A673 (cell line): ENCODE data around the gene IMP4. TPM values are rescaled to one million over a fixed set of nuclear protein-coding genes. Genes with fewer than 3 reads are reported as not detected.

Source experiments
- BruUV-seq: library from RNA; stranded (reverse); fragments of 400-500 nt; replicated peaks from 2 replicates; lab custom pipeline; 2021; lab: Mats Ljungman, UMichigan
- CTCF ChIA-PET: fragments of 300-600 bp; sonication (Branson Sonifier 250); formaldehyde crosslinking; loops from one replicate; lab custom pipeline; 2022; ENCODE audit warnings: antibody characterized with exemption; lab: Charles Lee
- POLR2A ChIA-PET: fragments of 300-600 bp; sonication (Branson Sonifier 250); formaldehyde crosslinking; loops from one replicate; lab custom pipeline; 2022; ENCODE audit warnings: antibody characterized with exemption; ENCODE audit not compliant: low non-redundant PET; lab: Charles Lee
- DNase-seq: peaks from one replicate; pipeline ENCODE4 v3.0.0-alpha.2; 2015; ENCODE audit warnings: low spot score
- H3K27ac ChIP-seq: fragments of 200-600 bp; sonication (generic); 2 replicates; pipeline ENCODE4 v1.5.1; 2016; ENCODE audit warnings: mixed run types, low read depth, mild to moderate bottlenecking, mixed read lengths, antibody characterized with exemption, low read length; ENCODE audit not compliant: poor library complexity, severe bottlenecking
- H3K27me3 ChIP-seq: fragments of 200-600 bp; sonication (generic); replicated peaks from 2 replicates; pipeline ENCODE4 v1.6.1; 2017; ENCODE audit warnings: mixed run types, low read depth, mild to moderate bottlenecking, mixed read lengths, antibody characterized with exemption, low read length; ENCODE audit not compliant: insufficient read depth, poor library complexity
- H3K36me3 ChIP-seq: fragments of 200-600 bp; sonication (generic); 2 replicates; pipeline ENCODE4 v1.6.1; 2016; ENCODE audit warnings: mixed run types, mild to moderate bottlenecking, mixed read lengths, antibody characterized with exemption, low read length; ENCODE audit not compliant: insufficient read depth, poor library complexity, severe bottlenecking
- H3K4me1 ChIP-seq: fragments of 200-600 bp; sonication (generic); 2 replicates; pipeline ENCODE4 v1.6.1; 2017; ENCODE audit warnings: mixed run types, mild to moderate bottlenecking, mixed read lengths, antibody characterized with exemption, low read length; ENCODE audit not compliant: insufficient read depth, poor library complexity, severe bottlenecking
- H3K4me3 ChIP-seq: fragments of 200-600 bp; sonication (generic); 2 replicates; pipeline ENCODE4 v1.5.1; 2016; ENCODE audit warnings: low read depth, mixed run types, mild to moderate bottlenecking, mixed read lengths, low read length; ENCODE audit not compliant: poor library complexity, severe bottlenecking
- H3K9me3 ChIP-seq: fragments of 200-600 bp; sonication (generic); 2 replicates; pipeline ENCODE4 v1.6.1; 2016; ENCODE audit warnings: mixed run types, low read depth, mild to moderate bottlenecking, mixed read lengths, antibody characterized with exemption, low read length; ENCODE audit not compliant: poor library complexity, severe bottlenecking
- CTCF ChIP-seq: fragments of 300-800, 200-600 bp; sonication (generic); conservative IDR thresholded peaks from 2 replicates; pipeline ENCODE4 v1.5.1; 2017; ENCODE audit warnings: low read depth, mild to moderate bottlenecking, antibody characterized with exemption, low read length, moderate library complexity, mixed read lengths
- EZH2 ChIP-seq: fragments of 200-600 bp; sonication (generic); IDR thresholded peaks from 2 replicates; pipeline ENCODE4 v1.6.1; 2017; ENCODE audit warnings: borderline replicate concordance, low read depth, mild to moderate bottlenecking, mixed read lengths, antibody characterized with exemption, low read length; ENCODE audit not compliant: poor library complexity, severe bottlenecking
- intact Hi-C: fragments of 100-400 bp; cut with micrococcal nuclease; formaldehyde crosslinking; loops from one replicate; pipeline ENCODE4 v1.10.0; 2022; ENCODE audit not compliant: unreplicated experiment
- total RNA-seq: library from RNA; stranded (reverse); gene quantifications from 2 replicates; pipeline ENCODE4 v1.2.3, GENCODE V29; 2021

Gene IMP4
- total RNA-seq, 1 experiment from 2014 or later, result 112 TPM

GRCh38 chr2:130346741-130347066 is 4.0 kb downstream of the IMP4 start:
- peaks cover 40% of the 10 kb centered on the region for H3K36me3 ChIP-seq
- H3K27ac ChIP-seq, result no peak overlapping the region
- H3K4me3 ChIP-seq, result no peak overlapping the region
- H3K27me3 ChIP-seq, result no peaks in the 10 kb centered on the region
- no peaks in the 10 kb centered on the region for H3K4me1 ChIP-seq
- CTCF ChIA-PET, result no interaction called here
- no peak for DNase-seq
- no peaks in the 10 kb centered on the region for H3K9me3 ChIP-seq
- POLR2A ChIA-PET, result no interaction called here
- TF ChIP-seq CTCF, result no peak
- no peak for TF ChIP-seq EZH2
- intact Hi-C loops, result no loop called here
- BruUV-seq, result no TSS peak

GRCh38 chr2:130347220-130347925 is 4.7 kb downstream of the IMP4 start:
- no peak for DNase-seq
- peaks cover 40% of the 10 kb centered on the region for H3K36me3 ChIP-seq
- intact Hi-C loops, result no loop called here
- no peaks in the 10 kb centered on the region for H3K4me1 ChIP-seq
- H3K9me3 ChIP-seq, result no peaks in the 10 kb centered on the region
- no TSS peak for BruUV-seq
- no peak overlapping the region for H3K27ac ChIP-seq
- H3K4me3 ChIP-seq, result no peak overlapping the region
- CTCF ChIA-PET, result no interaction called here
- no peaks in the 10 kb centered on the region for H3K27me3 ChIP-seq
- no peak for TF ChIP-seq CTCF
- TF ChIP-seq EZH2, result no peak
- POLR2A ChIA-PET, result no interaction called here

GRCh38 chr2:130349174-130349573 is 6.5 kb downstream of the IMP4 start:
- CTCF ChIA-PET, result no interaction called here
- no peak for TF ChIP-seq EZH2
- no peak for TF ChIP-seq CTCF
- intact Hi-C loops, result no loop called here
- Histone ChIP-seq H3K9me3 (no peaks in the 10 kb centered on the region), H3K4me3 (no peak overlapping the region), H3K36me3 (peaks cover 39% of the 10 kb centered on the region), H3K4me1 (no peaks in the 10 kb centered on the region), H3K27ac (no peak overlapping the region), H3K27me3 (no peaks in the 10 kb centered on the region)
- DNase-seq, result no peak
- POLR2A ChIA-PET, result no interaction called here
- BruUV-seq, result no TSS peak
